Effector memory CD4-positive, alpha-beta T cell (primary cell): ENCODE results near the gene BCAS1.
A peak's percentile ranks its signal among the peaks of the same experiment; 100 is the strongest.

Experiments
- DNase-seq, 3 donors: peaks; one replicate each; pipeline ENCODE4 v3.0.0-alpha.2; 2020
- H3K27ac ChIP-seq: 2 replicates; pipeline ENCODE4 v1.7.0; 2013; ENCODE audit warnings: mild to moderate bottlenecking, low read length, moderate library complexity; ENCODE audit not compliant: insufficient read depth, poor library complexity, severe bottlenecking
- H3K27me3 ChIP-seq: replicated peaks from 2 replicates; pipeline ENCODE4 v1.7.0; 2013; ENCODE audit warnings: mild to moderate bottlenecking, low read length; ENCODE audit not compliant: insufficient read depth, control insufficient read depth, poor library complexity, severe bottlenecking
- H3K36me3 ChIP-seq: 2 replicates; pipeline ENCODE4 v1.7.0; 2013; ENCODE audit warnings: mild to moderate bottlenecking, low read length, moderate library complexity; ENCODE audit not compliant: control insufficient read depth, insufficient read depth
- H3K4me1 ChIP-seq: 2 replicates; pipeline ENCODE4 v1.7.0; 2013; ENCODE audit warnings: low read length, mild to moderate bottlenecking; ENCODE audit not compliant: control insufficient read depth, insufficient read depth, poor library complexity, severe bottlenecking
- H3K4me3 ChIP-seq: 2 replicates; pipeline ENCODE4 v1.7.0; 2013; ENCODE audit warnings: low read length, low read depth, mild to moderate bottlenecking; ENCODE audit not compliant: insufficient read depth, poor library complexity, severe bottlenecking
- H3K9me3 ChIP-seq: 2 replicates; pipeline ENCODE4 v1.7.0; 2013; ENCODE audit warnings: mild to moderate bottlenecking, low read length, moderate library complexity; ENCODE audit not compliant: control insufficient read depth

Gene BCAS1

DNA sequence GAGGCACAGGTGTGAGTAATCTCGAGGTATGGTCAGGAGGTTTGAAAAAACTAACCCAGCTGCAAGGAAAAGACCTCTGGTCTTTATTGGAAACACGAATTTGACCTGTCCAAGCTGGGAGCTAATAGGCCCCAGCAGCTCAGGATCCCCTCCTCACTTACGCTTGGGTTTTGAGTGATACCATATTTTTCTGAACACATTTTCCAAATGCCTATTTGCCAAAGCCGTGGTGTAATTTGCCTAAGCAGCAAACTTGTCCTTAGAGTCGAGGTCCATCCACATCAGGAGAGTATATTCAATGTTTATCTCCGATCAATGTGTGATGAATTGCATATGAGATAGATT, 128.0 kb downstream of the BCAS1 start:
- H3K27ac ChIP-seq, result no peak overlapping the region
- no peaks in the 10 kb centered on the region for H3K27me3 ChIP-seq
- H3K4me1 ChIP-seq, result peaks cover 4% of the 10 kb centered on the region
- H3K9me3 ChIP-seq, result no peaks in the 10 kb centered on the region
- no peaks in the 10 kb centered on the region for H3K36me3 ChIP-seq
- no peak for DNase-seq
- H3K4me3 ChIP-seq, result no peak overlapping the region

DNA sequence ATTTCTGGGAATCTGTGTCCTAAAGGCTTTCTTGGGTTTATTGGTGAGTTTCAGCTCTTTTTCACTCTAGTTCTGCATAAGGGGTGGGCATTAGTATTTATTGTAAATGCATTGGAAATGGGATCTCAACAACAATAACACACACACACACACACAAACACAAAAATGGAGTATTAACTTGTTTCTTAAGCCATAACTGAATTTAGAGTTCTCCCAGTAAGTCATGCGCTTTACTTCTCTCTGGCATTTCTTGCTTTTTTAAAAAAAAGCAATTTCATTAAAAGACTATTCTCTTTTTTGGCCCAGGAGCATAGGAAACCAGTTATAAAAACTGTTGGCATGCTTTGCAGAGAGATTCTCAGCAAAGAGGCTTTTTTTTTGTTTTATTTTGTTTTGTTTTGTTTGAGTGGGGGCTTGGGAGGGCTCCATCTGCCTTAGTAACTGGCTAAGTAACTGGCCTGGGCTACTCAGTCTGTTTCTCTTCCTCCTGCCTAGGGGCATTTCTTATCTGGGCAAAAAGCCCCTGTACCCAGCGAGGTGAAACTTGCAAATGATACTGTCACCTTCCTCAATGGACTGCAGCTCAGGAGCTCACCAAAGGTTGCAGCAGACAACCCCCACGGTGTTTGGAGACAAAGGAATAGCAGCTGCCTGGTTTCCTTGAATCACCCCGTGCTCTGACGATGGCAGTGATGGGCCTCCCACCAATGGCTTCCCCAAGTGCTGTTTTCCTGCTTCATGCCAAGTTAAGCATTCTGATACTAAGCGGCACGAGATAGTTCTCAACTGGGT, 128.5 kb downstream of the BCAS1 start:
- DNase-seq, result no peak
- no peaks in the 10 kb centered on the region for H3K27me3 ChIP-seq
- H3K4me3 ChIP-seq, result no peak overlapping the region
- peaks cover 3% of the 10 kb centered on the region for H3K4me1 ChIP-seq
- H3K9me3 ChIP-seq, result no peaks in the 10 kb centered on the region
- no peaks in the 10 kb centered on the region for H3K36me3 ChIP-seq
- H3K27ac ChIP-seq, result no peak overlapping the region

DNA sequence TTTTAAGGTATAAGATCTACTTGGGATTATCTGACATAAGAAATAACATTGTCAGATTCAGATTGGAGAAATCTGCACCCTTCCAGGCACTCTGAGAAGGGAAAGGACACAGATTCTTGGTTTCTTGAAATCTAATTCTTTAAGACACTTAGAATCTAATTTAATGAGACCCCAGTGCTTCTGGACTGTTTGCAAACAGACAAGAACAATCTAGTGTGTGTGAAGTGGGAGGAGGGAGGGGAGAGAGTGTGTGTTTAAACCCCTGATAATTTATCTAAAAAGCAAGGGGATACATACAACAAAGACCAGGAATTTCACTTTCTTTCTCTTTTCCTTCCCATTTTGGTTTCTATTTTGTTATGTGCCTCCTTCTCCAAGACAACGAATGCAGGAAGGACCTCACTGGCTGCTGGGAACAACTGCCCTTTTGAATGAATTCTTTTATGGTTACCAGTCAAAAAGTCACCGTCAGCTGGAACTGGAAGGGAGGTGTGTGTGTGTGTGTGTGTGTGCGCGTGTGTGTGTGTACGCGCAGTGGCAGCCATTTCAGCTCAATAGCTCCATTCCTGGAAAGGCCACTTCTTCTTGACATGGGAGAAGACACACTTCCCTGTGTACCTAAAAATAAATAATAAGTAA, 129.4 kb downstream of the BCAS1 start:
- Histone ChIP-seq H3K4me3 (no peak overlapping the region), H3K36me3 (no peaks in the 10 kb centered on the region), H3K4me1 (peaks cover 3% of the 10 kb centered on the region), H3K27me3 (no peaks in the 10 kb centered on the region), H3K9me3 (no peaks in the 10 kb centered on the region), H3K27ac (no peak overlapping the region)
- no peak for DNase-seq

DNA sequence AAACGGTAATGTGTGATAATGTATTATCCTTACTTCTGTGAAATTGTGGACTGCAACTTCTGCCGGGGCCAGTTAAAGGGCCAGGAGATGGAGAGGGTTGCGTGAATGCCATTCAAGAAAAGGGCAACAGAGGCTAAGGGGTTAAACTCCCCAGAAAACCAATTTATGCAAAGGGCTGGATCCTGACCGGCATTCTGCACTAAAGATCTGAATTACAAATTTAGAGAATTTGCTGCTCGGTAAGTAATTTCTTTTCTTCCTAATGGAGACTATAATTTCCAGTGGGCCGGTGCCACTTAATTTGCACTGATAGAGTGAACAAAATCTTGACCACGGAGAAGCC, 130.1 kb downstream of the BCAS1 start:
- H3K27me3 ChIP-seq, result no peaks in the 10 kb centered on the region
- no peak for DNase-seq
- H3K4me3 ChIP-seq, result no peak overlapping the region
- H3K27ac ChIP-seq, result no peak overlapping the region
- H3K9me3 ChIP-seq, result no peaks in the 10 kb centered on the region
- H3K36me3 ChIP-seq, result no peaks in the 10 kb centered on the region
- H3K4me1 ChIP-seq, result peaks cover 8% of the 10 kb centered on the region

DNA sequence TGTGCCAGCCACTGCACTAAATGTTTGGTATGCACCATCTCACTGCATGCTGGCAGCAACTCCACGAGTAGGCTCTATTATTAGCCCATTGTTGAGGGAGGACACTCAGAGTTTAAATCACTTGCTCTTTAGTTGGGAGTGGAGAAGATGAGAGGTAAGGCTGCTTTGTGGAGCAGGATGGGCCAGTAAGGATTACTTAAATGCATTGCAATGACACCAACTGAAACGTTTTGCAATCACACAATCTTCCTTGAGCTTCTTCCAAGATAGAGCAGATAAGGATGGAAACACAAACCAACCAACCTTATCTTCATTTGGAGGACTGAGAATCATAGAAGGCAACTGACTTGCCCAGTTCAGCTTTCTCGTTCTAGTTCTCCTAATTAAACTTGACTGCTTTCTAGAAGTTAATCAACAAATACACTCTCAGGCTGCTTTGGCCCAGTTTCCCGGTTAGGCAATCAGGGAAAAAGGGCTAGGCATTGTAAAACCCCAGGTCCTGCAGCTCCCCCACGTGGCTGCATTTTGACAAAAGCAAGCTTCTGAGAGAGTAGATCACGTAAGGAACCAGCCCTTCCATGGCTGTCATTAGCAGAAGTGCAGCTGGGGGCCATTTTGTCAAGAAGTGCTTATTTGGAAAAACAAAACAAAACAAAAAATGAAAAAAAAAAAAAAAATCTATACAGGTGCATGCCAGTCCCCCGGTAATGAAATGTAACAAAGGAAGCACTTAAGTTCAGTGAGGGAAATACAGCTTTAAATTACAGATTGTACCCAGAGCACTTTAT, 130.6 kb downstream of the BCAS1 start:
- Histone ChIP-seq H3K4me3 (no peak overlapping the region), H3K4me1 (peaks cover 13% of the 10 kb centered on the region), H3K27ac (no peak overlapping the region)

DNA sequence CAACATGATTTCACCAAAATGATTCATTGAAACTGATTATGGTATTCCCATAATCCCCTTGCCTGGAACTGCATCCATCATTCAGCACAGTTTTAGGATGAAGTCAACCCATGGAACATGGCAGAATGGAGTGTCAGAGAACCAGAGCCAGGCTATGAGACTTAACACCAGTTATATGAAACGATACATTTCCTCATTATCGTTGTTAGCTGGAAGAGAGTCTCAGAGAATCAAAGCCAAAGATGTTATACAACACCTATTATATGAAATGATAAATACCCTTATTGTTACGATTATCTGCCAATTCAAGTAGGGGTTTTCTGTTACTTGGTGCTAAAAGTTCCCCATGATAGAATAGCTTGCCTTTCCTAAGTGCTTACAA, 131.2 kb downstream of the BCAS1 start:
- H3K27me3 ChIP-seq, result no peaks in the 10 kb centered on the region
- DNase-seq, result no peak
- H3K27ac ChIP-seq, result no peak overlapping the region
- H3K36me3 ChIP-seq, result no peaks in the 10 kb centered on the region
- peaks cover 19% of the 10 kb centered on the region for H3K4me1 ChIP-seq
- H3K9me3 ChIP-seq, result no peaks in the 10 kb centered on the region
- no peak overlapping the region for H3K4me3 ChIP-seq

More for the DNA sequence above, 130.6 kb downstream of the BCAS1 start:
- Histone ChIP-seq H3K9me3 (no peaks in the 10 kb centered on the region), H3K36me3 (no peaks in the 10 kb centered on the region), H3K27me3 (no peaks in the 10 kb centered on the region)
- peak in 2 of 3 donors; percentile 14 to 41 for DNase-seq

DNA sequence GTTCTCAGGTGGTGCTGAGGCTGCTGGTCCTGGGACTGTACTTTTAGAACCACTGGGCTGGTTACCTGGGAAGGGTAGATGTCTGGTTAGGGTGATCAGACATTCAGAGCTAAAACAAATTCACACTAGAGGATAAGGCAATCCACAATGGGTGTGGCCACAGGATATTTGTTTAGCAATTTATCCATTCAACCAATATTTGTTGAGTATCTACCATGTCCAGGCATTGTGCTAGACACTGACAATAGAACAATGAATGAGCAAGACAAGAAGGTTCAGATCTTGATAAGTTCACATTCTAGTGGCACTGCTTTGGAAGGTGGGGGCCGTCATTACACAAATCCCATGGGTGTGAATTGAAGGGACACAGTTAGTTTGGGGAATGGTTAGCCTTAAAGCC, 131.7 kb downstream of the BCAS1 start:
- H3K4me1 ChIP-seq, result peaks cover 20% of the 10 kb centered on the region

DNA sequence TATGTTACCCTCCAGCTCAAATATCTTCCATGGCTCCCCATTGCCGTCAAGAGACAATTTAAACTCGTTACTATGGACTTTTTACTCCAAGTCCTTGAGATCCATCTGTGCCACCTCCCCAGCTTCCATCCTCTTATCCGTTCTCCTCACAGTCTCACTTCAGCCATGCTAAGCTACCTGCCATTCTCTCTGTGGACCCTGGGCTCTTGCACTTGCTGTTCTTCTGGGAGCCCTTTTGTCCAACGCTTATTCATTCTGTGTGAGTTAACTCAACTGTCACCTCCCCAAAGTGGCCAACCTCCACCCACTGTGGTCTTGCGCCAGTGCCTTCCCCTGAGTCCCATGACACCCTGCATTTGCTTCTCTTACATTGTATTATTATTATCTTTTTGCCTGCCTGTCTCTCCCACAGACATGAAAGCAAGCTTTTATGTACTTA, 132.4 kb downstream of the BCAS1 start:
- peaks cover 20% of the 10 kb centered on the region for H3K4me1 ChIP-seq
- DNase-seq, result no peak
- no peak overlapping the region for H3K27ac ChIP-seq

More for the DNA sequence above, 131.7 kb downstream of the BCAS1 start:
- Histone ChIP-seq H3K9me3 (no peaks in the 10 kb centered on the region), H3K36me3 (no peaks in the 10 kb centered on the region), H3K27ac (no peak overlapping the region), H3K27me3 (no peaks in the 10 kb centered on the region), H3K4me3 (no peak overlapping the region)
- no peak for DNase-seq

GRCh38 chr20:53937339-53937741, 133.1 kb downstream of the BCAS1 start:
- Histone ChIP-seq H3K4me3 (no peak overlapping the region), H3K4me1 (peaks cover 20% of the 10 kb centered on the region), H3K27me3 (no peaks in the 10 kb centered on the region), H3K27ac (no peak overlapping the region), H3K36me3 (no peaks in the 10 kb centered on the region), H3K9me3 (no peaks in the 10 kb centered on the region)
- no peak for DNase-seq

More for the DNA sequence above, 132.4 kb downstream of the BCAS1 start:
- H3K27me3 ChIP-seq, result no peaks in the 10 kb centered on the region
- no peaks in the 10 kb centered on the region for H3K36me3 ChIP-seq
- no peaks in the 10 kb centered on the region for H3K9me3 ChIP-seq
- H3K4me3 ChIP-seq, result no peak overlapping the region
